H1 (cell line): ENCODE results near the gene PRRT1B.

Source experiments
- EP300 ChIP-seq, 2 experiments: IDR thresholded peaks; 1 replicate in 1 of 2; 2 replicates in 1 of 2; pipeline ENCODE4 v1.6.1; 2011 to 2012; ENCODE audit warnings: low read depth in 2 of 2, low read length in 2 of 2, mild to moderate bottlenecking in 2 of 2, borderline replicate concordance in 1 of 2, inconsistent platforms in 1 of 2, moderate library complexity in 1 of 2
- TF ChIP-seq, protein P1 (sequence below), 3 experiments: IDR thresholded peaks; 1 replicate in 2 of 3; 2 replicates in 1 of 3; pipeline versions ENCODE4 v1.5.1 to v1.6.1; 2011; ENCODE audit warnings: low read length in 3 of 3, mild to moderate bottlenecking in 3 of 3, inconsistent platforms in 2 of 3, low read depth in 1 of 3, moderate library complexity in 1 of 3; ENCODE audit not compliant: insufficient read depth in 1 of 3; ENCODE audit errors: control extremely low read depth in 1 of 3

DNA sequence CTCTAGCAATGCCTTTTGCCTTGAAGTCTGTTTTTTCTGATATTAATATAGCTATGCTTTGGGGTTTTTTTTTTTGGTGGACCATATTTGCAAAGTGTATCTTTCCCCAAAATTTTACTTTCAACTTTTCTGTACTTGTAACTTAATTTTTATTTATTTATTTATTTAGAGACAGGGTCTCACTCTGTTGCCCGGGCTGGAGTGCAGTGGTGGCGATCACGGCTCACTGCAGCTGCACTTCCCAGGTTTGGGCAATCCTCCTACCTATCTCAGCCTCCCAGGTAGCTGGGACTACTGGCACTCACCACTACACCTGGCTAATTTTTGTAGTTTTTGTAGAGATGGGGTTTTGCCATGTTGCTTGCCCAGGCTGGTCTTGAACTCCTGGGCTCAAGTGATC is 20.8 kb downstream of the PRRT1B start:
- TF ChIP-seq, protein P1, sequence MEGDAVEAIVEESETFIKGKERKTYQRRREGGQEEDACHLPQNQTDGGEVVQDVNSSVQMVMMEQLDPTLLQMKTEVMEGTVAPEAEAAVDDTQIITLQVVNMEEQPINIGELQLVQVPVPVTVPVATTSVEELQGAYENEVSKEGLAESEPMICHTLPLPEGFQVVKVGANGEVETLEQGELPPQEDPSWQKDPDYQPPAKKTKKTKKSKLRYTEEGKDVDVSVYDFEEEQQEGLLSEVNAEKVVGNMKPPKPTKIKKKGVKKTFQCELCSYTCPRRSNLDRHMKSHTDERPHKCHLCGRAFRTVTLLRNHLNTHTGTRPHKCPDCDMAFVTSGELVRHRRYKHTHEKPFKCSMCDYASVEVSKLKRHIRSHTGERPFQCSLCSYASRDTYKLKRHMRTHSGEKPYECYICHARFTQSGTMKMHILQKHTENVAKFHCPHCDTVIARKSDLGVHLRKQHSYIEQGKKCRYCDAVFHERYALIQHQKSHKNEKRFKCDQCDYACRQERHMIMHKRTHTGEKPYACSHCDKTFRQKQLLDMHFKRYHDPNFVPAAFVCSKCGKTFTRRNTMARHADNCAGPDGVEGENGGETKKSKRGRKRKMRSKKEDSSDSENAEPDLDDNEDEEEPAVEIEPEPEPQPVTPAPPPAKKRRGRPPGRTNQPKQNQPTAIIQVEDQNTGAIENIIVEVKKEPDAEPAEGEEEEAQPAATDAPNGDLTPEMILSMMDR (IDR thresholded peaks at IDR 0.05; ENCODE audit: control extremely low read depth in 1 of 3, insufficient read depth in 1 of 3, low read depth in 1 of 3, low read length in 3 of 3) = no peak
- TF ChIP-seq EP300 (IDR thresholded peaks at IDR 0.05; ENCODE audit: borderline replicate concordance in 1 of 2, low read depth in 2 of 2, low read length in 2 of 2) = no peak
